GM23248 (cell line): ENCODE results near the gene SUPT20H. TPM values are rescaled to one million over a fixed set of nuclear protein-coding genes. Genes with fewer than 3 reads are reported as not detected.
A peak's percentile ranks its signal among the peaks of the same experiment; 100 is the strongest.

ENCODE experiments used
- DNase-seq: peaks from one replicate; pipeline ENCODE4 v3.0.0-alpha.2; 2015
- H2AFZ ChIP-seq: fragments of 200-600 bp; sonication (generic); 2 replicates; pipeline ENCODE4 v1.6.1; 2016; ENCODE audit warnings: antibody characterized with exemption
- H3F3A ChIP-seq: fragments of 200-600 bp; sonication (generic); 2 replicates; pipeline ENCODE4 v1.6.1; 2016; ENCODE audit warnings: mild to moderate bottlenecking, antibody characterized with exemption, mixed run types; ENCODE audit not compliant: insufficient read depth
- H3K27ac ChIP-seq: fragments of 200-600 bp; sonication (generic); 2 replicates; pipeline ENCODE4 v1.5.1; 2016; ENCODE audit warnings: mild to moderate bottlenecking
- H3K27me3 ChIP-seq: fragments of 200-600 bp; sonication (generic); replicated peaks from 2 replicates; pipeline ENCODE4 v1.6.1; 2016; ENCODE audit warnings: mild to moderate bottlenecking; ENCODE audit not compliant: insufficient read depth
- H3K36me3 ChIP-seq: fragments of 200-600 bp; sonication (generic); 2 replicates; pipeline ENCODE4 v1.6.1; 2016; ENCODE audit warnings: low read depth, mild to moderate bottlenecking
- H3K4me1 ChIP-seq: fragments of 200-600 bp; sonication (generic); 2 replicates; pipeline ENCODE4 v1.6.1; 2016; ENCODE audit warnings: mild to moderate bottlenecking; ENCODE audit not compliant: insufficient read depth
- H3K4me2 ChIP-seq: fragments of 200-600 bp; sonication (generic); one replicate; pipeline ENCODE4 v1.6.1; 2016; ENCODE audit warnings: mild to moderate bottlenecking; ENCODE audit not compliant: unreplicated experiment
- H3K4me3 ChIP-seq: fragments of 200-600 bp; sonication (generic); 2 replicates; pipeline ENCODE4 v1.5.1; 2016; ENCODE audit warnings: mild to moderate bottlenecking
- H3K79me2 ChIP-seq: fragments of 200-600 bp; sonication (generic); 2 replicates; pipeline ENCODE4 v1.6.1; 2016; ENCODE audit warnings: mild to moderate bottlenecking; ENCODE audit not compliant: insufficient read depth
- H3K9ac ChIP-seq: fragments of 200-600 bp; sonication (generic); 2 replicates; pipeline ENCODE4 v1.6.1; 2016; ENCODE audit warnings: mild to moderate bottlenecking
- H3K9me2 ChIP-seq: fragments of 200-600 bp; sonication (generic); 2 replicates; pipeline ENCODE4 v1.6.1; 2016; ENCODE audit warnings: mixed run types, mild to moderate bottlenecking, moderate library complexity; ENCODE audit not compliant: insufficient read depth
- H3K9me3 ChIP-seq: fragments of 200-600 bp; sonication (generic); one replicate; pipeline ENCODE4 v1.6.1; 2017; ENCODE audit warnings: low read depth
- H4K20me1 ChIP-seq: fragments of 200-600 bp; sonication (generic); 2 replicates; pipeline ENCODE4 v1.6.0; 2016; ENCODE audit not compliant: insufficient read depth
- EZH2 ChIP-seq: fragments of 200-600 bp; sonication (generic); IDR thresholded peaks from 2 replicates; pipeline ENCODE4 v1.6.1; 2018; ENCODE audit warnings: antibody characterized with exemption, mild to moderate bottlenecking; ENCODE audit not compliant: insufficient read depth, poor library complexity, severe bottlenecking
- EZH2phosphoT487 ChIP-seq: fragments of 200-600 bp; sonication (generic); IDR thresholded peaks from 2 replicates; pipeline ENCODE4 v1.6.1; 2018; ENCODE audit warnings: antibody characterized with exemption, moderate library complexity, mild to moderate bottlenecking, low read depth; ENCODE audit not compliant: insufficient read depth
- WGBS, 2 experiments: methylation state at CpG; one replicate each; pipeline ENCODE4 v1.1.6; 2015 to 2017; ENCODE audit warnings: low lambda C conversion rate in 2 of 2, low coverage in 1 of 2; ENCODE audit errors: missing lambda C conversion rate in 2 of 2; 5-methylcytosine and 5-hydroxymethylcytosine counted together
- in situ Hi-C: fragments of 300-500 bp; cut with MboI; formaldehyde crosslinking; loops from 2 replicates; pipeline ENCODE4 v1.15.0; 2020
- polyA plus RNA-seq: library from polyadenylated mRNA; unstranded; fragments of >200 nt; fragmentation: Nextera tagmentation; extraction: Ambion mirVana; gene quantifications from 2 replicates; pipeline ENCODE4 v1.2.1, GENCODE V29; 2016
- total RNA-seq: library from RNA; depleted of rRNA; stranded (reverse); fragments of >200 nt; shearing (Covaris generic); gene quantifications from 2 replicates; pipeline ENCODE4 v1.2.3, GENCODE V29; 2014

Gene SUPT20H
- total and polyA plus RNA-seq, 2 experiments from 2014 or later, result 28.6 to 45.1 TPM

DNA sequence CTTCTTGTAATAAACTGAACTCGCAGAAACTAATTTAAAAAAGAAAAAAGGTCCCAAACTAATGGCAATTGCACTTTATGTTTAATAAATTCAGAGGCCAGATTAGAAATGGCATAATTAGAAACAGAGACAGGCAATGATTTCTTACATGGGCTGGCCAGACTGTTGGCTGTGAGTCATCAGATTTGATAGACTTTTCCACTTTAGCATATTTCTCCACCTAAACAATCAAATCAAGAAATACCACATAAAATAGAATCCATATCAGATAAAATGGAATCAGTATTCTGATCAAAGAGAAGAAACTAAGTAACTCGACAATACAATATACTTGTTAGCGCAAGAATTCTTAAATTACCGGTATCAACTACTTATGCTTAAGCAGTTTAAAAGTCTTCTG is 29.9 kb downstream of the SUPT20H start:
- Histone ChIP-seq H3F3A (peaks cover 30% of the 10 kb centered on the region), H3K27ac (no peak overlapping the region; the same call in 1 of the 2 replicates), H3K4me2 (no peak overlapping the region), H3K9me2 (no peaks in the 10 kb centered on the region), H2AFZ (no peak overlapping the region), H3K4me3 (no peak overlapping the region), H3K79me2 (peaks cover 12% of the 10 kb centered on the region; the same call in 1 of the 2 replicates), H3K9me3 (no peaks in the 10 kb centered on the region), H4K20me1 (no peaks in the 10 kb centered on the region), H3K4me1 (peaks cover 30% of the 10 kb centered on the region), H3K9ac (no peak overlapping the region), H3K36me3 (peaks cover 54% of the 10 kb centered on the region), H3K27me3 (no peaks in the 10 kb centered on the region)
- TF ChIP-seq EZH2phosphoT487 (no peak), EZH2 (no peak)
- peak; percentile 62 for DNase-seq
- 33 to 36% methylated on average over 4 of the region's 4 CpGs for WGBS, 2 experiments
- in situ Hi-C loops, result loop anchor here (25.0 kb wide), 1 partner anchor 1333 kb away; no protein-coding TSS in a partner anchor

- 96 to 100% methylated on average over 2 of the region's 2 CpGs for WGBS, 2 experiments
- Histone ChIP-seq H3K27ac (no peak overlapping the region), H3K27me3 (no peaks in the 10 kb centered on the region), H3K4me1 (peaks cover 42% of the 10 kb centered on the region), H3K9me2 (no peaks in the 10 kb centered on the region), H2AFZ (no peak overlapping the region), H3K4me2 (no peak overlapping the region), H3K4me3 (no peak overlapping the region), H4K20me1 (no peaks in the 10 kb centered on the region), H3F3A (peaks cover 36% of the 10 kb centered on the region), H3K79me2 (peaks cover 22% of the 10 kb centered on the region), H3K36me3 (peaks cover 51% of the 10 kb centered on the region), H3K9me3 (no peaks in the 10 kb centered on the region), H3K9ac (no peak overlapping the region)
- no peak for DNase-seq
- TF ChIP-seq EZH2phosphoT487 (no peak), EZH2 (no peak)
- in situ Hi-C loops, result loop anchor here (25.0 kb wide), 1 partner anchor 1335 kb away; no protein-coding TSS in a partner anchor
Measured at GRCh38 chr13:37027639-37028038, 31.8 kb downstream of the SUPT20H start.

GRCh38 chr13:37026771-37027170 is 32.7 kb downstream of the SUPT20H start:
- peaks cover 42% of the 10 kb centered on the region for H3K4me1 ChIP-seq
- TF ChIP-seq EZH2 (no peak), EZH2phosphoT487 (no peak)
- H3K9me3 ChIP-seq, result no peaks in the 10 kb centered on the region
- no peaks in the 10 kb centered on the region for H4K20me1 ChIP-seq
- H3K27me3 ChIP-seq, result no peaks in the 10 kb centered on the region
- H3K9ac ChIP-seq, result no peak overlapping the region
- no peak overlapping the region for H3K4me3 ChIP-seq
- in situ Hi-C loops, result loop anchor here (25.0 kb wide), 1 partner anchor 1336 kb away; no protein-coding TSS in a partner anchor
- no peak overlapping the region for H3K27ac ChIP-seq
- peaks cover 28% of the 10 kb centered on the region for H3F3A ChIP-seq
- H2AFZ ChIP-seq, result no peak overlapping the region
- H3K4me2 ChIP-seq, result no peak overlapping the region
- DNase-seq, result peak; percentile 10
- no peaks in the 10 kb centered on the region for H3K9me2 ChIP-seq
- peaks cover 26% of the 10 kb centered on the region for H3K79me2 ChIP-seq
- H3K36me3 ChIP-seq, result peaks cover 55% of the 10 kb centered on the region
- WGBS, 2 experiments, result 97 to 100% methylated on average over 1 of the region's 1 CpG

- Histone ChIP-seq H3K9me3 (no peaks in the 10 kb centered on the region), H2AFZ (no peak overlapping the region), H3K4me1 (peaks cover 31% of the 10 kb centered on the region), H3K4me2 (no peak overlapping the region), H4K20me1 (no peaks in the 10 kb centered on the region), H3K27me3 (no peaks in the 10 kb centered on the region), H3K4me3 (no peak overlapping the region), H3F3A (peaks cover 17% of the 10 kb centered on the region), H3K79me2 (peaks cover 22% of the 10 kb centered on the region), H3K36me3 (peaks cover 68% of the 10 kb centered on the region), H3K9me2 (no peaks in the 10 kb centered on the region), H3K9ac (no peak overlapping the region), H3K27ac (peak overlapping the region; percentile 40)
- in situ Hi-C loops, result no loop called here
- DNase-seq, result peak; percentile 75
- WGBS, 2 experiments, result 8% methylated on average over 1 of the region's 1 CpG
- TF ChIP-seq EZH2phosphoT487, result no peak
- no peak for TF ChIP-seq EZH2
Measured at GRCh38 chr13:37023871-37024270, 35.6 kb downstream of the SUPT20H start.
